Immature natural killer cell (primary cell): ENCODE measurements around the gene UNKL. TPM values are rescaled to one million over a fixed set of nuclear protein-coding genes. Genes with fewer than 3 reads are reported as not detected.

Experiments
- DNase-seq, 3 donors: peaks; one replicate each; pipeline ENCODE4 v3.0.0; 2022; ENCODE audit warnings: mixed read lengths in 1 of 3
- H3K27ac Mint-ChIP-seq, 6 donors: one replicate each; pipeline ENCODE4 v1.8.0; 2020; ENCODE audit warnings: mixed read lengths in 6 of 6, mild to moderate bottlenecking in 5 of 6, inconsistent platforms in 4 of 6, moderate library complexity in 3 of 6
- H3K27me3 Mint-ChIP-seq, 3 donors: one replicate each; pipeline ENCODE4 v1.8.0; 2020 to 2021; ENCODE audit warnings: low read depth in 3 of 3, mild to moderate bottlenecking in 3 of 3, mixed read lengths in 3 of 3, moderate library complexity in 3 of 3, inconsistent platforms in 1 of 3
- H3K36me3 Mint-ChIP-seq, 3 donors: one replicate each; pipeline ENCODE4 v1.8.0; 2020; ENCODE audit warnings: mixed read lengths in 3 of 3, inconsistent platforms in 2 of 3, mild to moderate bottlenecking in 2 of 3
- H3K4me1 Mint-ChIP-seq, 2 donors: one replicate each; pipeline ENCODE4 v1.8.0; 2020; ENCODE audit warnings: inconsistent platforms in 2 of 2, mild to moderate bottlenecking in 2 of 2, mixed read lengths in 2 of 2, moderate library complexity in 1 of 2
- H3K4me3 Mint-ChIP-seq, 5 donors: one replicate each; pipeline ENCODE4 v1.8.0; 2020; ENCODE audit warnings: mild to moderate bottlenecking in 5 of 5, mixed read lengths in 5 of 5, inconsistent platforms in 3 of 5, moderate library complexity in 3 of 5
- H3K9me3 Mint-ChIP-seq, 6 donors: one replicate each; pipeline ENCODE4 v1.8.0; 2020; ENCODE audit warnings: mild to moderate bottlenecking in 6 of 6, mixed read lengths in 6 of 6, inconsistent platforms in 4 of 6, moderate library complexity in 3 of 6
- polyA plus RNA-seq, 3 donors: library from polyadenylated mRNA; unstranded; fragments of 300-500 nt; fragmentation: Illumina TruSeq; gene quantifications; one replicate each; pipeline ENCODE4 v1.2.3, GENCODE V29; 2021

The UNKL gene
- polyA plus RNA-seq, 3 donors from 2014 or later = 1.0 to 14.5 (median 5.9) TPM

GRCh38 chr16:1398351-1398750 is 16.2 kb downstream of the UNKL start:
- no peak overlapping the region for H3K4me3 Mint-ChIP-seq
- no peak overlapping the region for H3K27ac Mint-ChIP-seq
- H3K27me3 Mint-ChIP-seq = peaks cover 6 to 13% (median 7%) of the 10 kb centered on the region in 3 donors
- no peaks in the 10 kb centered on the region for H3K9me3 Mint-ChIP-seq
- H3K36me3 Mint-ChIP-seq = peaks cover 0 to 13% (median 6%) of the 10 kb centered on the region in 3 donors
- H3K4me1 Mint-ChIP-seq = peaks cover 3% of the 10 kb centered on the region in 2 donors
- DNase-seq = no peak

DNA sequence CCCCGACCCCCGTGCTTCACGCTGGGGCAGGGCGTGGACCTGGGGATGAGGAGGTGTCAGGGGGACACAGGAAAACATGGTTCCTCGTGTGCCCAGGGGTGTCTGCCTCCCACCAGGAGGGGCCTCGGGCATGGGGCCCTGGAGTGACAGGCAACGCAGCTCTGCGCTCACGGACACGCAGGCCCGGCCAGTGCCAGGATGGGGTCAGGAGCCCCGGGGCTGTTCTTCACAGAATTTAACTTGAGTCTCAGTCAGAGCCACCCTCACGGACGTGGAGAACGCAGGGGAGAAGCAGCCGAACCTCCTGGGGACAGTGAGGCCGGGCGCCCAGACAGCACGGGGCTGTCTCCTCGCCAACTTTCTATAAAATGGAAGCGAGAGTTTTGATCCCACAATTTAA is 16.7 kb downstream of the UNKL start:
- Mint-ChIP-seq H3K27me3 (peaks cover 6 to 11% (median 7%) of the 10 kb centered on the region in 3 donors), H3K4me3 (no peak overlapping the region), H3K4me1 (peaks cover 0 to 3% of the 10 kb centered on the region in 2 donors), H3K27ac (no peak overlapping the region), H3K36me3 (peaks cover 0 to 14% (median 5%) of the 10 kb centered on the region in 3 donors), H3K9me3 (no peaks in the 10 kb centered on the region)
- DNase-seq = no peak

DNA sequence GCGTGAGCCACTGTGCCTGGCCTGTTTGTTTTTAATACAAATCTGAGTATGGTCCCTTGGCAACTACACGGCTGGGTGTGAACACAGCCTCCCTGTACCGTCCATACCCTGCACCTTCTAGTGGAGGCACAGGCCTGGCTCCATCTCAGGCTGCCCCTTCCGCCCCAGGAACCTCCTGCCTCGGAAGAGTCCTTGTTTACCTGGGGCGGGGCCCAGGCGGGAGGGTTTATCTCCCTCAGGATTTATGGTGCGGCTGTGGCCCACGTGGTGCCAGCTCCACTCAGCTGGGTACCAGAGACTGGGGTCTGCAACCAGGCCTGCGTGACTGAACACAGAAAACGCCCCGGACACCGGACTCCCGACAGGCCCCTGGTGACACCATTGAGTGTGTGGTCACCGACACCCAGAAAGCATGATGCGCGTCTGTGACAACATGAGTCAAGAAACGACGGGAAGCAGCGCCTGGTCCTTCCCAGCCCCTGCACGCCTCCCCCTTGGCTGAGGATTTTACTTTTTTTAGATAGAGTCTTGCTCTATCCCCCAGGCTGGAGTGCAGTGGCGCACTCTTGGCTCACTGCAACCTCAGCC is 19.0 kb downstream of the UNKL start:
- Mint-ChIP-seq H3K36me3 (peaks cover 0 to 14% (median 0%) of the 10 kb centered on the region in 3 donors), H3K9me3 (no peaks in the 10 kb centered on the region), H3K4me3 (no peak overlapping the region), H3K27me3 (peaks cover 8 to 10% (median 8%) of the 10 kb centered on the region in 3 donors), H3K27ac (no peak overlapping the region), H3K4me1 (no peaks in the 10 kb centered on the region)
- no peak for DNase-seq

GRCh38 chr16:1394367-1394951 is 20.0 kb downstream of the UNKL start:
- Mint-ChIP-seq H3K27me3 (peaks cover 4 to 10% (median 8%) of the 10 kb centered on the region in 3 donors), H3K4me1 (no peaks in the 10 kb centered on the region), H3K4me3 (no peak overlapping the region), H3K27ac (no peak overlapping the region), H3K9me3 (no peaks in the 10 kb centered on the region), H3K36me3 (peaks cover 0 to 19% (median 3%) of the 10 kb centered on the region in 3 donors)
- no peak for DNase-seq

DNA sequence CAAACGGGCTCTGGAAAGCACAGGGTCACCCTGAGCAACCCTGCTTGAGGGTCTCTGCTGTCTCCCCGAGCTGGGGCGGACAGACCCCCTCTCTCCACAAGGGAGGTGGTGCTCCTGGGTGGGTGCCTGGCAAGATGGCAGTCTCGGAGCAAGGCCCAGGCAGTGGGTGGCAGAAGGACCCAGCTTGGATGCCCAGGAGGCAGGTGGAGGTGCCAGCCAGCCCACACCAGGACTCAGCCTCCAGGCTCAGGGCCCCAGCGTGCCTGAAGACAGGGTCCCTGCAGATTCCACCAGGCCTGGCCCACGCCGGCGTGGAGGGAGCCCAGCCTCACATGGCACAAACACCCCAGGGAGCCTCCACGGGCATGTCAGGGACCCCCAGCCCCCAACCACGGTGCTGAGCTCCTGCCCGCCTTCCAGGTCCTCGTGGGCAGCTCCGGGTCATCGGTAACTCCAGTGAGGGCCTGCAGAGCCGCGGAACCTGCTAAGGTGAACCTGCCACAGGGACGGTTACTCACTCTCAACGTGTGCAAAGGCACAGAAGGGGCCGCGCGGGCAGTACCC is 20.8 kb downstream of the UNKL start:
- Mint-ChIP-seq H3K4me3 (no peak overlapping the region), H3K9me3 (no peaks in the 10 kb centered on the region), H3K27me3 (peaks cover 3 to 10% (median 6%) of the 10 kb centered on the region in 3 donors), H3K36me3 (peaks cover 0 to 19% (median 3%) of the 10 kb centered on the region in 3 donors), H3K27ac (no peak overlapping the region), H3K4me1 (no peaks in the 10 kb centered on the region)
- no peak for DNase-seq

DNA sequence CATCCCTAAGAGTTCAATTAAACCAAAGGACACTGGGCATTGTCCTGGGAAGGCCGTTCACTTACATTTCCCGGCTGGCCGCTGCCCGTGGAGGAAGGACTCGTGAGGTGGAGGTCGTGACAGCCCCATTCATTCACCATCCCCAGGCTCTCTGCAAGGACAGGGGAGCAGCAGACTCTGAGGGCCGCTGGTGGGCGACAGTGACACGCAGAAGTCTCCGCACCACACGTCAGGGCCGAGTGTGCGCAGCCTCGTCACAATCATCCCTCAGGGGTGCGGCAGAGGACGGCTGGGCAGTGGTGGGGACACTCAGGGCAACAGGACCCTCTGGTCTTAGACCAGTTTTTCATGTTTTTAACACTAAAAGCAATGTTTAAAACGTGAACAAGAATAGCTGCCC is 21.7 kb downstream of the UNKL start:
- DNase-seq = no peak
- Mint-ChIP-seq H3K9me3 (no peaks in the 10 kb centered on the region), H3K36me3 (peaks cover 0 to 14% (median 3%) of the 10 kb centered on the region in 3 donors), H3K27ac (peak overlapping the region in 2 of 6 donors; percentile 7 to 22), H3K27me3 (peaks cover 0 to 8% (median 3%) of the 10 kb centered on the region in 3 donors), H3K4me3 (no peak overlapping the region), H3K4me1 (no peaks in the 10 kb centered on the region)

- peaks cover 0 to 6% (median 3%) of the 10 kb centered on the region in 3 donors for H3K27me3 Mint-ChIP-seq
- H3K36me3 Mint-ChIP-seq = peaks cover 0 to 11% (median 3%) of the 10 kb centered on the region in 3 donors
- no peak overlapping the region for H3K27ac Mint-ChIP-seq
- H3K4me3 Mint-ChIP-seq = no peak overlapping the region
- DNase-seq = no peak
- no peaks in the 10 kb centered on the region for H3K4me1 Mint-ChIP-seq
- no peaks in the 10 kb centered on the region for H3K9me3 Mint-ChIP-seq
These were observed 24.2 kb downstream of the UNKL start for GRCh38 chr16:1390239-1390779.

GRCh38 chr16:1389762-1390161 is 24.7 kb downstream of the UNKL start:
- Mint-ChIP-seq H3K27ac (no peak overlapping the region), H3K4me1 (no peaks in the 10 kb centered on the region), H3K27me3 (peaks cover 0 to 6% (median 3%) of the 10 kb centered on the region in 3 donors), H3K9me3 (no peaks in the 10 kb centered on the region), H3K36me3 (peaks cover 0 to 11% (median 3%) of the 10 kb centered on the region in 3 donors), H3K4me3 (no peak overlapping the region)
- DNase-seq = no peak

GRCh38 chr16:1387331-1387730 is 27.2 kb downstream of the UNKL start:
- H3K27me3 Mint-ChIP-seq = peaks cover 0 to 6% (median under 1%) of the 10 kb centered on the region in 3 donors
- H3K4me3 Mint-ChIP-seq = no peak overlapping the region
- no peak for DNase-seq
- no peak overlapping the region for H3K27ac Mint-ChIP-seq
- H3K4me1 Mint-ChIP-seq = no peaks in the 10 kb centered on the region
- H3K36me3 Mint-ChIP-seq = peaks cover 0 to 5% (median 3%) of the 10 kb centered on the region in 3 donors
- no peaks in the 10 kb centered on the region for H3K9me3 Mint-ChIP-seq

DNA sequence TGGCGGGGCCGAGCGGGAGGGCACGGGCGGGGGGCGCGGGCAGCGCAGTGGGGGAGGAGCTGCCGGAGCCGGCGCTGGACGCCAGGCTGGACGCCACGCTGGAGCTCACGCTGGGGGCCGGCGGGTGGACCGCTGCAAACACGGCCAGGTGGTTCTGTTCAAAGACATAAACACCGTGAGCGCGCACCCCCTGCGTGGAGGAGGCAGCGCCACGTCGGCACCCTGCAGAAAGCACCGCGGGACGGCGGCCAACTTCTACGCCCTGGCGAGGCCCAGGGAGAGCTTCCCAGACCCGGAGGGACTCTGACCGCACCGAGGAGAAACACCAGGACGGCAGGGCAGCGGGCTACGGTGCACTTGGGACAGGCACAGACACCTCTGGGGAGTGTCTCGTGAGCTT is 29.3 kb downstream of the UNKL start:
- no peak for DNase-seq
- H3K27ac Mint-ChIP-seq = no peak overlapping the region
- peaks cover 1 to 2% of the 10 kb centered on the region in 2 donors for H3K4me1 Mint-ChIP-seq
- no peaks in the 10 kb centered on the region for H3K9me3 Mint-ChIP-seq
- no peak overlapping the region for H3K4me3 Mint-ChIP-seq
- H3K36me3 Mint-ChIP-seq = peaks cover 0 to 2% (median 0%) of the 10 kb centered on the region in 3 donors
- peaks cover 0 to 4% (median under 1%) of the 10 kb centered on the region in 3 donors for H3K27me3 Mint-ChIP-seq

DNA sequence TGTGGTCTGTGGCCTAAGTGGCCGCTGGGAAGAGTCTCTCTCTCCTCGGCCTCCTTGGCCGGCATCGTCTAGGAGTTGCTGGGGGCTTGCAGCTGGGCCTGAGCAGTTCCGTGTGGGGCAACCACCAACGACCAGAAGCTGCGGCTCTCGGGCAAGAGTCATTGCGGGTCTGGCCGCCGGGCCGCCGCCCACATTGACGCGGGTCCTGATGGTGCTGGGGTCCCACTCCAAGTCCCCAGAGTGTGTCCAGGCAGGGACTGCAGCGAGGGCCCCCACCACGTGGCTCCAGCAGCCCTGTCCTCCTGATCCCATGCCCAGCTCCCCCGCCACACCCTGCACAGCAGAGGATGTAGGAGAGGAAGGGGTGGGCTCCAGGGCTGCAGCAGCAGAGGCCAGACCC is 30.9 kb downstream of the UNKL start:
- H3K4me3 Mint-ChIP-seq = no peak overlapping the region
- H3K27me3 Mint-ChIP-seq = peaks cover 2 to 9% (median 5%) of the 10 kb centered on the region in 3 donors
- H3K27ac Mint-ChIP-seq = no peak overlapping the region
- peaks cover 10 to 11% of the 10 kb centered on the region in 2 donors for H3K4me1 Mint-ChIP-seq
- H3K36me3 Mint-ChIP-seq = no peaks in the 10 kb centered on the region
- no peak for DNase-seq
- H3K9me3 Mint-ChIP-seq = peaks cover 0 to 2% (median 0%) of the 10 kb centered on the region in 6 donors

GRCh38 chr16:1381612-1382406 is 32.7 kb downstream of the UNKL start:
- peaks cover 15 to 19% of the 10 kb centered on the region in 2 donors for H3K4me1 Mint-ChIP-seq
- no peak for DNase-seq

GRCh38 chr16:1380195-1380594 is 34.3 kb downstream of the UNKL start:
- Mint-ChIP-seq H3K4me3 (peak overlapping the region; percentile 74 to 82 (median 76)), H3K27me3 (peaks cover 2 to 9% (median 9%) of the 10 kb centered on the region in 3 donors), H3K4me1 (peaks cover 15 to 22% of the 10 kb centered on the region in 2 donors), H3K27ac (peak overlapping the region in 2 of 6 donors; percentile 71 to 72), H3K9me3 (peaks cover 0 to 2% (median 0%) of the 10 kb centered on the region in 6 donors), H3K36me3 (no peaks in the 10 kb centered on the region)
- no peak for DNase-seq

More at GRCh38 chr16:1381612-1382406, 32.7 kb downstream of the UNKL start:
- Mint-ChIP-seq H3K4me3 (no peak overlapping the region), H3K36me3 (no peaks in the 10 kb centered on the region), H3K9me3 (peaks cover 0 to 2% (median 0%) of the 10 kb centered on the region in 6 donors), H3K27ac (no peak overlapping the region), H3K27me3 (peaks cover 2 to 8% (median 6%) of the 10 kb centered on the region in 3 donors)
